Measurements from ENCODE around the gene RBM44.
"Not testable (repeated sequence)": the region's sequence is repeated elsewhere in the genome, so short reads cannot be mapped to it uniquely, and the experiment has no call there.

RBM44 gene

DNA sequence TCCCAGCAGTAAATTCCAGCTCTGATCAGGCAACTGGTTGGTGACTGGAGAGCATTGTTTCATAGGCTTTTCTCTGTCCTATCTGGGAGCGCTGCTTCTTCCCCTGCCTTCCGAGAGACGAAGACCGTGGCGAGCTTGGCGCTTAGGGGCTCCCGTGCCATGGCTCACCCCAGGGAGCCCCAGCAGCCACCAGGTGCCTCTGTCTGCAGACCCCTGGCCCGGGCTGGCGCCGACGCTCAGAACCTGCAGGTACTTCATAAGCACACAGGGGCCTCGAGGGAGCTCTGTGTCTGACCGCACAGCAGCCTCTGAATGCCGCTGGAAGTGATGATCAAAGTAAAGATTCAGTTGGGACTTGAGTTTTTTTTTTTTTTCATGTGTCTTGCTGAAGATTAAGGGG, 19.1 kb upstream of the RBM44 start:
- no peak for DNase-seq

- DNase-seq = no peak
These were observed 16.4 kb upstream of the RBM44 start for GRCh38 chr2:237782181-237782580.

- DNase-seq = not testable (repeated sequence)
These were observed 14.9 kb upstream of the RBM44 start for GRCh38 chr2:237783678-237784077.

DNA sequence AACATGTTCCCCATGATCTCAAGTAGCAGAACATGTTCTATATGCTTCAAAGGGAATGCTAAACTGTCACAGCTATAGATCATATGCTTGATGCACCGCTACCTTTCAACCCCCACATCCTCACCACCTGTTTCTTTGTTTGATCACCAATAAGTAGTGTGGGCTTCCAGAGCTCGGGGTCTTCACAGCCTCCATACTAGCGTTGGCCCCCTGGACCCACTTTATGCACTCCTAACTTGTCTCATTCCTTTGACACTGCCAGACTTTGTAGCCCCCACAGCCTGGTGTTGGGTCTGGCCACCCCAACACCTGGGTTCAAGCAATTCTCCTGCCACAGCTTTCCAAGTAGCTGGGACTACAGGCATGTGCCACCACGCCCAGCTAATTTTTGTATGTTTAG, 11.6 kb upstream of the RBM44 start:
- no peak for DNase-seq

DNA sequence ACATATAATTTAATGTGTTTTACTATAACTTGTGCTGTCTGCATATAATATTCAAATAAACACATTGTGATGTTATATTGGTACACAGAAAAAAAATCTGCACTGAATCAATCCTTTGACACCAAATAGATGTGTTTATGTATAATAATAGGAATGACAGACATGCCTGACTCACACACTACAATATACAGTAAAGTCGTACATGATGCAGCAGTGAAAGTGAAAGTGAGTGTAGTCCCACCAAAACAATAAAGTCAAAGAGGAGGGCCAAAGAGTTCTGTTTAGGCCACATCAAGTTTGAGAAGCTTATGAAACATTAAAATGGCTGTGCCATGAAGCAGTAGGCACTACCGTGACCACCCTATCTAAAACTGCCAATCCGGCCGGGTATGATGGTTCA, 8.2 kb upstream of the RBM44 start:
- no peak for DNase-seq

DNA sequence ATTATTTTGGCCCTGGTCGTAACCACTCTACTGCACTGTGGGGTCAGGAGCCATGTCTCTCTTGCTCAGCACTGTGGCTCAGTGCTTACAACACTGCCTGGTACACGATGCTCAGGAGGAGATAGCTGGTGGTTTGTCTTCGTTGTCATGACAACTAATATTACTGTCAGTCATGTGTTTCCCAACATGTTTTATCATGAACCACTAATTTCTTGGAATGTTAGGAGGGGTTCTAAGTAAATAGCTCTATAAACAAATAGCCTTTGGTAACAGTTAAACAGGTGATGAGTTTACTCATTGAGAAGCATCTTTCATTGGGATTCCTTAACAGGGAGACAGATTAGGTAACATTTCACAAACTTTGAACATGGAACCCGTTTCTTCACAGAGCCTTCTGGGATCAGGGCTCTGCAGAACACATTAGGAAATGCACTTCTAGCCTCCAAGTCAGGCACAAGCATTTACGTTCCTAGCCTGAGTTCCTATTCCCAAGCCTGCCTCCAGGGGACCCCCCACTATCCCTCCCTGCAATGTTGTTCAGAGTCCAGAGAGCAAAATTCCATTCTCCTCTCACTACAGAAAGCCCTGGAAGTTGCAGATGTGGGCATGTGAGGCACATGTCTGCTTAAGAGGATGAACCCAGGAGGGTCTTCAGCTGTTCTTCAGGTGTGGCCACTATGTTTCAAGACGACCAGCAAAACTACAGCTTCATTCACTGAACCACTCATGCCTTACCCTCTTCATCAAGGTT, 6.4 kb upstream of the RBM44 start:
- DNase-seq = no peak

DNA sequence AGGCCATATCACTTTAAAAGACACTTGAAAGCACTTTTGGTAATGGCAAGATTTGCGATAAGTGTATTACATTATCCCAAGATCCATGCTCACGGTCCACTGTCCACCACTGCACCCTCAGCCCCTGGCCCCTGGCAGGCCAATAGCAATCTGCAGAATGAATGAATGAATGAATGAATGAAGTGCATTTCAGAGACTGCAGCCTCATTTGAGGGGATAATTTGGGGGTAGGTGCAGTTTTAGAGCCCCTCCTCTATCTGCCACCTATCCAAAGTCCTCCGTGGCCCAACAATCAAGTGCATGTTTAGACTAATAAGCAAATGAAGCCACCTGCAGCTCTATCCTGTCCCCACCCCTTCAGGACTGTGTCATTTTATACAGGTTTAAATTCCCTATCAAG, 1.3 kb upstream of the RBM44 start:
- no peak for DNase-seq

GRCh38 chr2:237799060-237799428, 465 bp downstream of the RBM44 start:
- no peak for DNase-seq

DNA sequence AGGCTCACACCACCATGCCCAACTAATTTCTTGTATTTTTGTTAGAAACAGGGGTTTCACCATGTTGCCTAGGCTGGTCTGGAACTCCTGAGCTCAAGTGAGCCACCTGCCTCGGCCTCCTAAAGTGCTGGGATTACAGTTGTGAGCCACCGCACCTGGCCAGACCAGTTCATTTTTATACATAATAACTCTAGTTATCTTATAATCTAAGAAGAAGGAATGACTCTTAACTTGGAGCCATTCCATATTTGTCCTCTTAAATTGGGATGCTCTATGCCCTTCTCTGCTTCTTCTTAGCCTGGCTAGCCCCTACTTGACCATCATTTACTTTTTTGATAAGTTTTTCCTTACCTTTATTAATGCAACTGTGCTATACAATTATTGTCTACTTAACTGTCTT, 2.9 kb downstream of the RBM44 start:
- no peak for DNase-seq

GRCh38 chr2:237806334-237806733, 7.8 kb downstream of the RBM44 start:
- no peak for DNase-seq

GRCh38 chr2:237815637-237816036, 17.1 kb downstream of the RBM44 start:
- no peak for DNase-seq

- DNase-seq = no peak
These were observed 18.0 kb downstream of the RBM44 start for GRCh38 chr2:237816531-237816930.

DNA sequence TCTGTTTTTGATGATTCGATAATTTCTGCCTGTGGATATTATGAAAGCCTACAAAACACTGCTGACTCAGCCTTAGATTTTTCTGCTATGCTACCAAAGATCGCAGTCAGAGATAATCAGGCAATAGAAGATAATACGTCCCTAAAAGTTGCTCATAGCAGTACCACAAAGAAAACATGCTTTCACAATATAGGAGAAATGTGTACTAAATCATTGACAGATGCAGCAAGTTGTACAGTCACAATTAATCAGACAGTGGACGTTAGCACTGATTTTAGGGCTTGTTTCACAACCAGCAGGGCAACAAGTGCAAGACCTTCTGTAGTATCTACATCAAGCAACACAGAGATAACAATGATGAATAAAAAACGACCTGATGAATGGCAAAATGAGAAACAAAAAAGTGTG, 19.5 kb downstream of the RBM44 start:
- DNase-seq = no peak

DNA sequence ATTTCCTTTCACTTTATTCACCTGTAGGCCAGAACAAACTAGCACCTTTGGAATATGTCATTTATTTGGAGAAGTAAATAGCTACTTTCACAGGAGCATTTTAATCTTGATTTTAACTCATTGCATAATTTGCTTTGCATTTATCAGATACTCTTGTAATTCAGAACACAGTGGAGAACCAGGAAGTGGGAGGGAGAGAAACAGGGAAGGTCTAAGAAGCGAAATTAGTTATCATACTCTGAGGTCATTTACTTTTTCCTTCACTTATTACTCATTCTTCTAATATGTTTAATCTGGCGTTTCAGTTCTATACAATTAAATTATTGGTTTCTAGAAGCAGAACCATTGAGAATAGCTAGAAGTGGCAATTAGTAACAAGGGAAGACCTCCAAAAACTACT, 20.7 kb downstream of the RBM44 start:
- DNase-seq = no peak

GRCh38 chr2:237820421-237820820, 21.8 kb downstream of the RBM44 start:
- DNase-seq = no peak

- no peak for DNase-seq
These were observed 25.0 kb downstream of the RBM44 start for GRCh38 chr2:237823544-237823943.

- DNase-seq = no peak
These were observed 25.5 kb downstream of the RBM44 start for GRCh38 chr2:237824085-237824484.

GRCh38 chr2:237827421-237827987, 28.9 kb downstream of the RBM44 start:
- DNase-seq = no peak

GRCh38 chr2:237830522-237830921, 31.9 kb downstream of the RBM44 start:
- DNase-seq = no peak

DNA sequence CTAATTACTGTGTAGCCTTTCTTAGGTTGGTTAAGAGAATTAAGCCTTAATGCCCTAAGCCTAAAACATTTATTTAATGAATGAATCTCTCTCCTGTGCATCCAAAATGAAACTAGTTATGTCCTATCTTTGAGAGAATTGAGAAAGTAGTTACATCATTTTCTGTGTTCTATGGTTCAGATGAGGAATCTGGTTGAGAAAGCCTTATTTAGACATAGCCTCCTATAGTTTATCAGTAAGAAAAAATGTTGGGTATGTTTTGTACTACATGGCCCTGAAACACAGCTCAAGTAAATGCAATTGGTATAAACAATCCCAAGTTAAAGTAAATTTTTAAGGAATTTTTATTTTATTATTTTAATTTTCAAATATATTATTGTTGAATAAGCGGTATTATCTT, 35.0 kb downstream of the RBM44 start:
- no peak for DNase-seq

GRCh38 chr2:237835372-237835771, 36.8 kb downstream of the RBM44 start:
- no peak for DNase-seq

- no peak for DNase-seq
These were observed 42.5 kb downstream of the RBM44 start for GRCh38 chr2:237841051-237841450.

GRCh38 chr2:237848940-237849339, 50.4 kb downstream of the RBM44 start:
- DNase-seq = not testable (repeated sequence)

- DNase-seq = no peak
These were observed 55.7 kb downstream of the RBM44 start for GRCh38 chr2:237854295-237854694.

GRCh38 chr2:237857791-237858190, 59.2 kb downstream of the RBM44 start:
- DNase-seq = no peak

Measured in left hindlimb (tissue), 1 donor.